Measurements from ENCODE around the gene MRPL36. TPM values are rescaled to one million over a fixed set of nuclear protein-coding genes. Genes with fewer than 3 reads are reported as not detected.

Gene MRPL36
- total and polyA plus RNA-seq, 9 of the 15 experiments (the other 6 are each of a cell fraction or from before 2014, with no cell fraction given) = 78.3 to 557 (median 124) TPM

GRCh38 chr5:1763548-1763911, 36.1 kb downstream of the MRPL36 start (continued):
- TF ChIP-seq RHOXF2B (CRISPR knock-in tag; conservative IDR thresholded peaks at IDR 0.05) (no peak), SMARCE1 (IDR thresholded peaks at IDR 0.05) (no peak), TOE1 (IDR thresholded peaks at IDR 0.05; ENCODE audit: borderline replicate concordance) (no peak), TOE1 (CRISPR knock-in tag; IDR thresholded peaks at IDR 0.05; ENCODE audit: borderline replicate concordance, low read depth) (no peak), MYC (IDR thresholded peaks at IDR 0.05; ENCODE audit: low read depth, low read length) (0 out of 2 replicates have a peak, but pooled peaks have one; percentile 16), MYC (CRISPR knock-in tag; IDR thresholded peaks at IDR 0.05; ENCODE audit: borderline replicate concordance, low read depth) (no peak), STAG1 (CRISPR knock-in tag; IDR thresholded peaks at IDR 0.05; ENCODE audit: borderline replicate concordance) (peak; percentile 18; the same call in 1 of the 2 replicates), PHF20 (IDR thresholded peaks at IDR 0.05; ENCODE audit: partially characterized antibody) (no peak), ETV6 (IDR thresholded peaks at IDR 0.05; ENCODE audit: borderline replicate concordance in 1 of 2, low read depth in 2 of 2, low read length in 1 of 2) (no peak), ETV6 (CRISPR knock-in tag; IDR thresholded peaks at IDR 0.05; ENCODE audit: borderline replicate concordance) (no peak), ZBED1 (IDR thresholded peaks at IDR 0.05) (no peak), DACH1 (IDR thresholded peaks at IDR 0.05; ENCODE audit: partially characterized antibody) (peak; percentile 10), CTCF (IDR thresholded peaks at IDR 0.05 in 2 of 3, conservative IDR thresholded peaks at IDR 0.05 in 1 of 3; ENCODE audit: insufficient read depth in 2 of 3, low read depth in 1 of 3, low read length in 3 of 3) (peak; percentile 83 to 88 (median 87)), ZNF76 (CRISPR knock-in tag; IDR thresholded peaks at IDR 0.05; ENCODE audit: borderline replicate concordance) (no peak), ZKSCAN3 (CRISPR knock-in tag; IDR thresholded peaks at IDR 0.05) (no peak), ZNF583 (CRISPR knock-in tag; IDR thresholded peaks at IDR 0.05) (no peak), PRDM10 (IDR thresholded peaks at IDR 0.05; ENCODE audit: partially characterized antibody) (no peak)
- TF ChIP-seq, protein P1, sequence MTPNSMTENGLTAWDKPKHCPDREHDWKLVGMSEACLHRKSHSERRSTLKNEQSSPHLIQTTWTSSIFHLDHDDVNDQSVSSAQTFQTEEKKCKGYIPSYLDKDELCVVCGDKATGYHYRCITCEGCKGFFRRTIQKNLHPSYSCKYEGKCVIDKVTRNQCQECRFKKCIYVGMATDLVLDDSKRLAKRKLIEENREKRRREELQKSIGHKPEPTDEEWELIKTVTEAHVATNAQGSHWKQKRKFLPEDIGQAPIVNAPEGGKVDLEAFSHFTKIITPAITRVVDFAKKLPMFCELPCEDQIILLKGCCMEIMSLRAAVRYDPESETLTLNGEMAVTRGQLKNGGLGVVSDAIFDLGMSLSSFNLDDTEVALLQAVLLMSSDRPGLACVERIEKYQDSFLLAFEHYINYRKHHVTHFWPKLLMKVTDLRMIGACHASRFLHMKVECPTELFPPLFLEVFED (CRISPR knock-in tag; conservative IDR thresholded peaks at IDR 0.05) = no peak
- TF ChIP-seq, protein P2, sequence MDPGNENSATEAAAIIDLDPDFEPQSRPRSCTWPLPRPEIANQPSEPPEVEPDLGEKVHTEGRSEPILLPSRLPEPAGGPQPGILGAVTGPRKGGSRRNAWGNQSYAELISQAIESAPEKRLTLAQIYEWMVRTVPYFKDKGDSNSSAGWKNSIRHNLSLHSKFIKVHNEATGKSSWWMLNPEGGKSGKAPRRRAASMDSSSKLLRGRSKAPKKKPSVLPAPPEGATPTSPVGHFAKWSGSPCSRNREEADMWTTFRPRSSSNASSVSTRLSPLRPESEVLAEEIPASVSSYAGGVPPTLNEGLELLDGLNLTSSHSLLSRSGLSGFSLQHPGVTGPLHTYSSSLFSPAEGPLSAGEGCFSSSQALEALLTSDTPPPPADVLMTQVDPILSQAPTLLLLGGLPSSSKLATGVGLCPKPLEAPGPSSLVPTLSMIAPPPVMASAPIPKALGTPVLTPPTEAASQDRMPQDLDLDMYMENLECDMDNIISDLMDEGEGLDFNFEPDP (CRISPR knock-in tag; IDR thresholded peaks at IDR 0.05) = no peak
- TF ChIP-seq, protein P3, sequence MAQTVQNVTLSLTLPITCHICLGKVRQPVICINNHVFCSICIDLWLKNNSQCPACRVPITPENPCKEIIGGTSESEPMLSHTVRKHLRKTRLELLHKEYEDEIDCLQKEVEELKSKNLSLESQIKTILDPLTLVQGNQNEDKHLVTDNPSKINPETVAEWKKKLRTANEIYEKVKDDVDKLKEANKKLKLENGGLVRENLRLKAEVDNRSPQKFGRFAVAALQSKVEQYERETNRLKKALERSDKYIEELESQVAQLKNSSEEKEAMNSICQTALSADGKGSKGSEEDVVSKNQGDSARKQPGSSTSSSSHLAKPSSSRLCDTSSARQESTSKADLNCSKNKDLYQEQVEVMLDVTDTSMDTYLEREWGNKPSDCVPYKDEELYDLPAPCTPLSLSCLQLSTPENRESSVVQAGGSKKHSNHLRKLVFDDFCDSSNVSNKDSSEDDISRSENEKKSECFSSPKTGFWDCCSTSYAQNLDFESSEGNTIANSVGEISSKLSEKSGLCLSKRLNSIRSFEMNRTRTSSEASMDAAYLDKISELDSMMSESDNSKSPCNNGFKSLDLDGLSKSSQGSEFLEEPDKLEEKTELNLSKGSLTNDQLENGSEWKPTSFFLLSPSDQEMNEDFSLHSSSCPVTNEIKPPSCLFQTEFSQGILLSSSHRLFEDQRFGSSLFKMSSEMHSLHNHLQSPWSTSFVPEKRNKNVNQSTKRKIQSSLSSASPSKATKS (CRISPR knock-in tag; IDR thresholded peaks at IDR 0.05) = no peak

Data from K562 (cell line).